SK-N-SH (cell line): Measurements from ENCODE around the gene NTRK2.

Experiments
- CTCF ChIP-seq: fragments of 200-600 bp; sonication (generic); IDR thresholded peaks from 2 replicates; pipeline ENCODE4 v1.6.1; 2017; ENCODE audit warnings: antibody characterized with exemption, mild to moderate bottlenecking, moderate library complexity
- TAF1 ChIP-seq: IDR thresholded peaks from 2 replicates; pipeline ENCODE4 v1.6.1; 2012; ENCODE audit warnings: low read depth, mild to moderate bottlenecking, low read length, moderate library complexity, borderline replicate concordance

GRCh38 chr9:84922051-84922450 is 252.5 kb downstream of the NTRK2 start:
- TF ChIP-seq CTCF (no peak), TAF1 (no peak)
